GM03348 (cell line): ENCODE measurements around the gene KREMEN1.

ENCODE experiments used
- DNase-seq: peaks from one replicate; pipeline ENCODE4 v3.0.0; 2012; ENCODE audit warnings: low spot score

The KREMEN1 gene

DNA sequence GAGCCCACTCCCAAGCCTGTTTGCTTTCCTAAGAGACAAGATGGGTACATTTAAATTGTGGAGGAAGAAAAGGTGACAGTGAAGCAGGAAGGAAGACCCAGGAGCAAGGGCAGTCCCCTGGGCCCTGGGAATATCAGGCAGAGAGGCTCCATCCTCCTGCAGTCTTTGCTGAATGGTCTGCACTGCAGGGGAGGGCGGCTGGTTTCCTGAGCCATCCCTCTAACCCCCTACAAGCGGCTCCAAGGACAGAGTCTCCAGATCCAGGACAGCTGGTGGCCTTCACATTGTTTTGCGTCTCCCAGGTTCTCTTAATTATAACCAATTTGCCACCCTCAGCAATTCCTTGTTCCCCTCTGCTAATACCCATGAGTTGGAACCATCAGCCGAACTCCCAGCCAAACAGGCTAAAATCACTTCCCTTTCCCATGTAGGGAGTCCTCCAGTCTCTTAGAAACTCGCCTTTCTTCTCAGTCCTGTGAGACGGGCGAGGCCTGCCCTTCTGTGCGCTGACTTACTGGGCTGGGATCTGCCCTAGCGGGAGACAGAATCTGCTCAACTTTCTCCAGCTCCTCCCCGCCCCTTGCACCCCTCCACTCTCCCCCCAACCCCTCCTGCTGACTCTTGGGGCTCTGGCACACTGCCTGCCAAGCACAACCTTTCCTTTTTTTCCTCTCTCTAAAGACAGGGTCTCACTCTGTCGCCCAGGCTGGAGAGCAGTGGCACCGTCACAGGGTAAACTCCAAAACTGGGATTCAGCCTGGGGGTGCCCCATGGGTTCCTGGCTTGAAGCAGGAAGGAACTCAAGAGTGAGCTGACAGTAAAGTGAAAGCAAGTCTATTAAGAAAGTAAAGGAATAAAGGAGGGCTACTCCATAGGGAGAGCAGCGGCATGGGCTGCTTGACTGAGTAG lies 79.5 kb downstream of the KREMEN1 start:
- DNase-seq = no peak

DNA sequence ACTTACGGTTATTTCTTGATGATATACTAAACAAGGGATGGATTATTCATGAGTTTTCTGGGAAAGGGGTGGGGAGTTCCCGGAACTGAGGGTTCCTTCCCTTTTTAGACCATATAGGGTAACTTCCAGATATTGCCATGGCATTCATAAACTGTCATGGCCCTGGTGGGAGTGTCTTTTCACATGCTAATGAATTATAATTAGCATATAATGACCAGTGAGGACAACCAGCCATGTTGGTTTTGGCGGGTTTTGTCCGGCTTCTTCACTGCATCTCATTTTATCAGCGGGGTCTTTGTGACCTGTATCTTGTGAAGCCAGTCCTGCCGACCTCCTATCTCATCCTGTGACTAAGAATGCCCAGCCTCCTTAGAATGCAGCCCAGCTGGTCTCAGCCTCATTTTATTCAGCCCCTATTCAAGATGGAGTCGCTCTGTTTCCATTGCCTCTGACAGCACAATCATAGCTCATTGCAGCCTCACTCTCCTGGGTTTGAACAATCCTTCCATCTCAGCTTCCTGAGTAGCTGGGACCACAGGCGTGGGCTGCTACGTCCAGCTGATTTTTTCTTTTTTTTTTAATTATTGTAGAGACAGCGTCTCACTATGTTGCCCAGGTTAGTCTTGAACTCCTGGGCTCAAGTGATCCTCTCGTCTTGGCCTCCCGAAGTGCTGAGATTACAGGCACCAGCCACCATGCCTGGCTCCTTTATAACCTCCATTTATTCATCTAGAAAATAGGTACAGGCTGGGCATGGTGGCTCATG lies 80.3 kb downstream of the KREMEN1 start:
- no peak for DNase-seq

DNA sequence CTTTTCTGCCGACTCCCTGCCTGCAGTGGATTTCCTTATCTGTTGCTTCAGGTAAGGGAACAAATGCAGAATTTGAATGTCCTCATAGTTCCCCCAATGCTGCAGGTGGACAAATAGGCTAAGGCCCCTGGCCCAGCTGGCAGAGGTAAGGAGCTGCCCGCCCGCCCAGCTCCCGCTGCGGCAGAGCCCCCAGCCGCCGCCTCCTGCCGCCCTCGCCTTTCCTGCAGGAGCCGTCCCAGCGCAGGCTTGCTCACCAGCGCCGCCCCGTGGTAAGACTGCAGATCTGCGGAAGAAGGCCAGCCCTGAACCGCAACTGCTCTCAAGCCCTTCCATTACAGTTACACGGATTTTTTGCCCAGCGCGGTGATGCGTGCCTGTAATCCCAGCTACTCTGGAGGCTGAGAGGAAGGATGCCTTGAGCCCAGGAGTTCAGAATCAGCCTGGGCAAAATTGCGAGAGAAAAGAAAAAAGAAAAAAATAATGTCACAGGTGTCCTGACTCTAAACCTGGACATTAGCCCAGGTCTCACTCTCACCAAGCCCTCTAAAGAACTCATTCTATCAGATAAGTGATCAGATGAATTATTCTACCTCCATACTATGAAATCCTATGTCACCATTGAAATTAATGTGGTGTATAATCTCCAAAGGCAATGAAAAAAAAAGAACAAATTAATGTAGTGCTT lies 81.7 kb downstream of the KREMEN1 start:
- DNase-seq = peak; percentile 92

DNA sequence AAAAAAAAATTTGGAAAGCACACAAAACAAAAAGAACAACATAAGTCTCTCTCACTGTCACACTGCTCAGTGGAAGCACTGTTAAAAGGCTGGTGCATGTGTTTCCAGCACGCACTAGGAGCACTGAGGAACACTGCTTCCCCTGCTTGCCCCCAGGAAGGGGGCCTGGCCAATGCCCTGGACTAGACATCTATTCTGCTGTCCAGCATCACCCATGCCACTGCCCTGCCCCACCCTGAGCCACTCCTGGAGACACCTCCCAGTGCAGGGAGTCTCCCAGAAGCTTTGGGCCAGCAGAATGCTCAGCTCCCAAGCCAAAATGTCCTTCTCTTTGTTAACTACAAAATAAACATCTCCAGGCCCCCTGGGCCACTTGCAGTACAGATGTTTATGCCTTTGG lies 83.1 kb downstream of the KREMEN1 start:
- DNase-seq = no peak

DNA sequence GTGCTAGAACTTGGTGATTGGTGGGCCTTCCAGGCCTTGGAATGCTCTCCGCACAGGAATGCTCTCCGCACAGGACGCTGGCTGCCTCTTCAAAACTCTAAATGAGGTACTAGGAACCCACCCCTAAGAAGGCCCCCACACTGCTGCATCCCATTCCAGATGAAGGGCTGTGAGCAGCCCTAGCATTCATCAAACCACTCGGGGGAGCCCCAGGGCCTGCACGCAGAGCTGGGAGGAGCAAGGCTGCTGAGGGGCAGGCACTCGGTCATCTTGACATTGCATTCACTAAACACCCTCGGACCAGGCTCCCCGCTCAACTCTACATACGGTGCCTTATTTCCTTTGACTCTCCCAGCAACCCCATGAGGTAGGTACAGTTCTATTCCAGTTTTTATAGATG lies 83.7 kb downstream of the KREMEN1 start:
- DNase-seq = no peak

DNA sequence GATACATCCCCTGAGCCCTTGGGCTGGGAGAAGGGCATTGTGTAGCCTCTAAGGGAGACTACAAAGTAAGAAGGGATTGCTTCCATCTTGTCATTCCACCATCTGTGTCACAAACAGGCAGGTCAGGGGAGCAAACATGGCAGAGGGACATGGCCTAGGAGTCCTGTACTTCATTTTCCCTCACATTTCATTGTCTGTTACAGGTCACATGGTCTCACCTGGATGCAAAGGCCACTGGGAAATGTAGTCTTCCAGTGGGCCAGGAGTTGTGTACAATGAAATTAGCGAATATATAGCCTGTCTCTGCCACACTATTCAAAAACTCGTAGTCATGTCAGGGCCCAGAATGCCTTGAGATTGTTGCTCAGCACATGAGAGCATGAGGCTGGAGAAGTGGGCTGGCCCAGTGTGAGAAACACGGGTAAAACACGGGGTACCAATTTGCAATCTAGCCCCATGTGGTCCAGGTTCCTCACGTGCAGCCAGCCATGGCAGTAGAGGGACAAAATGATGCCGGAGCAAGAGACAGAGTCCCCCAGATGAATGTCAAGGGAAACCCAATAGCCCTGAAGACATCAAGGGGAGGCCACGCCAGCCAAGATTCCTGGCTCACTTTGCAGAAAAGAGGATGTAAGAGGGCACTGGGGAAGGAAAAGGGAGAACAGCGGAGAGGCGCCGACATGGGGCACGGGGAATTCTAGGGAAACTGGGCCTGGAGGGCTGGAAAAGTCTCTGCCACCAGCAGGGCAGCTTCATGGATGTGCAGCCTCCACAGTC lies 85.1 kb downstream of the KREMEN1 start:
- DNase-seq = no peak

DNA sequence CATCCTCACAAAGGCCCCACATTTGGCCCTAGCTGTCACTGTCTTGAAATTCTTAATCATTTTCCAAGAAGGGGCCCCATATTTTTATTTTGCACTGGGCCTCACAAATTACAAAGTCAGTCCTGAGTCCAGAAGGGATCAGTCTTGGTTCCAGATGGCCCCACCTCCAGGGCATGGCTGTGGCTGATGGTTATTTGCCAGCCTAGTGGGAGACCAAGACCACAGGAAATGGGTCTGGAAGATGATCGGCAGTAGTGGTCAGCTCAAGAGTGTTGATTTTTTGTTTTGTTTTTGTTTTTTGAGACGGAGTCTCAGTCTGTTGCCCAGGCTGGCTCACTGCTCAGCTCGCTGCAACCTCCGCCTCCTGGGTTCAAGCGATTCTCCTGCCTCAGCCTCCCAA lies 85.7 kb downstream of the KREMEN1 start:
- DNase-seq = no peak

DNA sequence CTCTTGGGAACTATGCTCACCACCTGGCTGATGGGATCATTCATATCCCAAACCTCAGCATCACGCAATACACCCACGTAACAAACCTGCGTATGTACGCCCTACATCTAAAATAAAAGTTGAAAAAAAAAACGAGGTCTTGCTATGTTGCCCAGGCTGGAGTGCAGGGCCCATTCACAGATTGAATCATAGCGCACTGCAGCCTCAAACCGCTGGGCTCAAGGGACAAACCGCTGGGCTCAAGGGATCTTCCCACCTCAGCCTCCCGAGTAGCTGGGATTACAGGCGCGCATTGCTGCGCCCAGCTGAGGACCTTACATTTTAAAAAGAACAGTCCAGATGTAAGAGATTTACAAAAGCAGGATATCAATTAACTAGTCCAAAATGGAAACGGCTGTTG lies 91.0 kb downstream of the KREMEN1 start:
- DNase-seq = no peak

DNA sequence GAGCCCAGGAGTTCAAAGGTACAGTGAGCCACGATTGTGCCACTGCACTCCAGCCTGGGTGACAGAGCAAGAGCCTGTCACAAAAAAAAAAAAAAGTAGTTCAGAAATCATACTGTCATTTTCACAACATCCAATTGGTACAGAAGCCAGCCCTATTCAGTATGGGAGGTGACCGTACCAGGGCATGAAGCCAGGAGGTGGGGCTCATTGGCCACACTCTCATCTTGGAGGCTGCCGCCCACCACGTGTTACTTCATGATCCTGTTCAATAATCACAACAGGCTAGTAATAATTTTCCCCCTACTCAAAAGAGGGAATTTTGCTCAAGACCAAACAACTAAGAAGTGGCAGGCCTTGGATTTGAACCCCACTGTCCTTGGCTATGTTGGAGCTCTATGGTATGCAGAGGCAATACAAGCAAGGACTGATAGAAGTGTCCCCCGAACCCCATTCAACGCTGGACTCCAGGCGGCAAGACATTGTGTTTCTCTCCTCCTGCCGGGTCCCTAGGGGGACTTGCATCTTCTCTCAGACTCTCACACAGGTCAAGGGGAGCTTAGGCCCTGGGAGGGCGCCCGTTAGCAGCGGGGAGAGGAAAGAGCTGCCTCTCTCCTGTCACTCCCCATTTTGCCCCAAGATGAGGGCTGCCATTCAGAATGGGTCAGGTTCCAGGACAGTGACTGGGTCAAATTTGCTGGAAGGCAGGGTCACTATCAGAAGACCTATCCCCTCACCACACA lies 92.7 kb downstream of the KREMEN1 start:
- DNase-seq = no peak

DNA sequence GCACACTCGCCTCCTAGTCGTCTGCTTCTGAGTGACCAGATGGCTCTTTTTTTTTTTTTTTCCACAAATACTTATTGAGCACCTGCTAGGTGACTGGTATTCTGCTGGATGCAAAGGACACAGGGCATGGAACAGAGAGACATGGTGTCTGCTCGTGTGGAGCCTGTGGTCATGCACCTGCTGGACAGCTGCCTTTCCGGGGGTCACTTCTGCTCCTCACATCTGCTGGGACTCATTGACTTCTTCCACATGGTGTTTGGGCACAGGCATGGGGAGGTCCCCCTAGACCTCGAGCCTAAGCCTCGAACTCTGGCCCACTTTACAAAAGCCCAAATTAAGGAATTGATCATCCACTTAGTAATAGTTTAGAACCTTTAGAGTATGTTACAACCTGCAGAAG lies 93.3 kb downstream of the KREMEN1 start:
- no peak for DNase-seq

DNA sequence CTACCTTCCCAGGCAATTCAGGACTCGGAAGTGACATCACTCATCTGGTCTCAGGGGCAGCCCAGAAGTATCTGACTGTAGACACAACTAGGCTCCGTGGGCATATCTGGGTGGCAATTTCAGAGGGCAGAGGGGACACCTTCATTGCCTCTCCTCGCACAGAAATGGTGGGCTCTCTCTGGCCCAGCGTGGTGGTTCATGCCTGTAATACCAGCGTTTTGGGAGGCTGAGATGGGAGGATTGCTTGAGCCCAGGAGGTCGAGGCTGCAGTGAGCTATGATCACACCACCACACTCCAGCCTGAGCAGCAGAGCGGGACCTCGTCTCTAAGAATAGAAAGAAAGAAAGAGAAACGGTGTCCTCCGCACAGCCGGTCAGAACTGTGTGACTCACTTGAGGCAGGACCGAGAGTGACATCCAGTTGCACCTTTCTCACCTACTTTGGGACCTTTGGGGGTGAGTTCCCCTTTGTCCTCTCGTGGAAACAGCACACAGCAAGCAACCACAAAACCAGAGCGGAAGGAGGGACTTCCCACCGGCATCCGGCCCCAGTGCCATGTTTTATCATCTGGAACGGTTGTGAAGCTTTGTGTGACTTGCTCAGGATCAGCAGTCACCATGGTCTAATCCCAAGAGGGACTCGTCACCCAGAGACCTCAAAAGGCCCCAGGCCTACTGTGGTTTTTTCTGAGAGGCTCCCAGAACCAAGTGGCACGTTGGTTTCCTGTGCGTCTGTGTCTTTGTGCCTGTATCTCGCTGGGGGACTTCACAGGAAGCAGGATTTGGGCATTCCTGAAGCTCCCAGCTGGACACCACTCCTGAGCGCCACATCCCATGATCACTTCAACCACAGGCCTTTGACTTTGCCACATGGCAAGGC lies 94.4 kb downstream of the KREMEN1 start:
- DNase-seq = no peak

DNA sequence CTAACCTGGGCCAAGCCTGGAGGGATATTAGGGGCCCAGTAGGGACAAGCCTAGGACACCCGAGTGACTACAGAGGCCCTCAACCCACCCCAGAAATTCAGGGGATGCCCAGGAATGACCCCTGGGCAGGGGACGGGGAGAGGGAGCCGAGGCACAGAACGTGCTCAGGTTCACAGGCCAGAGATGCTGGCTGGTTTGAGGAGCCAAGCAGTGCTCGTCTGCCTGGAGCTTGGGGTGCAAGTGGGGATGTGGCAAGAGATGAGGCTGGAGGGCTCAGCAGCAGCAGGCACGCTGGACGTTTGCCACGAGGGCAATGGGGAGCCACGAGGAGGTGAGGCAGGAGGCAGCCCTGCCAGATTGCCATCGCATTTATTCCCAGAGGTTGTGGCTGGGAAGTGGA lies 98.9 kb downstream of the KREMEN1 start:
- no peak for DNase-seq

DNA sequence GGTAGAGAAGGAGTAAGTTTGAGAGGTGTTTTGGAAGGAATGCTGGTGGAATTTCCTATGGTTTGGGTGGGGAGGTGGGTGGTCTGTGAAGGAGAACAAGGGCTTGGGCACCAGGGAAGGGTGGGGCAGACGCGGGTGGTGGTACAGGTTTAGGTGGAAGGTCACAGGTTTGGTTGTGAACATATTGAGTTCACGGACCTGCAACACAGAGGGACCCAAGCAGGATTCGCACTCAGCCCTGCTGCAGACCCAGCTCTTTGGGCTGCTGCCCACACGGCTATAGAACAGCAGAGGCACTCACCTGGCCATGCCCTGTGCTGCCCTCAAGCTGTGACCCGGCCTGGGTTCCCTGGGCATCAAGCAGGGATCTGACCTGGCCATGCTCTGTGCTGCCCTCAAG lies 99.4 kb downstream of the KREMEN1 start:
- DNase-seq = no peak

DNA sequence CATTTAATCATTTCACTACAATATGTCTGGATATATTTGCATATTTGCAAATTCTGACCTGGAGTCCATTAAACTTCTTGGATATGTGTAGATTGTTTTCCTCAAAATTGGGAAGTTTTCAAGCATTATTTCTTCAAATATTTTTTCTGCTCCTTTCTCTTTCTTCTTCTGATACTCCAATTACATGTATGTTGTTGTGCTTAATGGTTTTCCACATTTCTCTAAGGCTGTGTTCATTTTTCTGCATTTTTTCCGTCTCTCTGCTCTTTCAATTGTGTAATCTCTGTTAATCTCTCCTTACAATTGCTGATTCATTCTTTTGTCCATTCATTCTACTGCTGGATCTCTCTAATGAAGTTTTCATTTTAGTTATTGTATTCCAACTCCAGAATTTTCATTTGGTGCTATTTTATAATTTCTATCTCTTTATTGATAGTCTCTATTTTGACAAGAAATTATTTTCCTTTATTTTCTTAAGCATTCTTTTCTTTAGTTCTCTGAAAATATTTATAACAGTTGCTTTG lies 102.5 kb downstream of the KREMEN1 start:
- DNase-seq = no peak

DNA sequence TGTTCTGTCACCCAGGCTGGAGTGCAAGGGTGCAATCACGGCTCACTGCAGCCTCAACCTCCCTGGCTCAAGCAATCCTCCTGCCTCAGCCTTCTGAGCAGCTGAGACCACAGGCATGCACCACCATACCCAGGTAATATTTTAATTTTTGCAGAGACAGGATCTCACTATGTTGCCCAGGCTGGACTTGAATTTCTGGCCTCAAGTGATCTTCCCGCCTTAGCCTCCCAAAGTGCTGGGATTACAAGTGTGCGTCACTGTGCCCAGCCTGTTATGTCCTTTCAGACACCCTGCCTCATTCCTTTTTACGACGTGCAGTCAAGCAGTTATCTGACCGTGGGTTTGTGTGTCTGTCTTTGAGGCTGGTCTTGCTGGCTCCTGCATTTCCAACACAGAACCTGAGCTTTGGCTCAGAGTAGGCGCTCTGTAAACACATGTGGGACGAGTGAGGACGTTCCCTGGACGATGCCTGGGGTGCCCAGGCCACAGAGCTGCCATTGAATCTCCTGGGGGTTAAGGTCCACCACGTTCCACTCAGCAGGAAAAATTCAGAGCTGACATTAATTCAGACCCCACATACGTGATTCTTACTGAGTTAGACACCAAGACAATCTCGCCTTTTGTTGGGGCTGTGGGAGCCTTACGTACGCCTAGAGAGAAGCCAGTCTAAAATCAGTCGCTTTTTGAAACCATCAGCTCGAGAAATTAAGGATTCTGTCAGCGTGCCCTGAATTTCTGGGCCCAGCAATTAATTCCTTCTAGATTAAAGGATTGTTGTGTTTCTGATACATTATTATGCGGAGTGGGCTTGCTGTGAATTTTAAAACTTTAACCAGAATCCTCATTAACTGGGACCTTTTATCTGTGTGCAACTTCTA lies 111.4 kb downstream of the KREMEN1 start:
- DNase-seq = no peak

DNA sequence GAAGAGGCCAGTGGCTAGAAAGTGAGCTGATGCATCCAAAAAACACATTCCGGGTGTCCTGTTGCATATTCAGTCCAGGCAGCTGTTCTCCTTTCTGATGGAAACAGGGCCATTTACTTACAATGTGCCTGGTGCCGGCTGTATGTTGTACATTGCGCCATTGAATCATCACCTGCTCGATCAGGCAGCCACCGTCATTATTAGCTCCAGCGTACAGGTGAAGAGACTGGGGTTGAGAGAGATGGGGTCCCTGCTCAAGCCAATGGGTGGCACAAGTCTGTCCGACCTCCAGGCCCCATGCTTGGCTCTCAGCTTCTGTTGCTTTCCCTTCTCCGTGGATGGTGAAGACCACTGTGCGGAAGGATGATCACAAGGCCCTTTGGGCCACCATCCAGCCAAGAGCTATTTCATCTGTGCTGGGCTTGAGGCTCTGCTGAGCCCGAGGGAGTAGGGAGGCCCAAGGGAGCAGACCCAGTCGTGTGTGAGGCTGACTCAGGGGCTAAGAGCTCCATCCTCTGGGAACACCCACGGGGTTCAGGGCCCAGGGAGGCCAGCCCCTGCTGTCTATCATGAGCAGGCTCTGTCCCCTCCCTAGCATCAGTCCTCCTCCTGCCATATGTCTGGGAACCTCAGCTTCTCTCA lies 112.1 kb downstream of the KREMEN1 start:
- DNase-seq = no peak

DNA sequence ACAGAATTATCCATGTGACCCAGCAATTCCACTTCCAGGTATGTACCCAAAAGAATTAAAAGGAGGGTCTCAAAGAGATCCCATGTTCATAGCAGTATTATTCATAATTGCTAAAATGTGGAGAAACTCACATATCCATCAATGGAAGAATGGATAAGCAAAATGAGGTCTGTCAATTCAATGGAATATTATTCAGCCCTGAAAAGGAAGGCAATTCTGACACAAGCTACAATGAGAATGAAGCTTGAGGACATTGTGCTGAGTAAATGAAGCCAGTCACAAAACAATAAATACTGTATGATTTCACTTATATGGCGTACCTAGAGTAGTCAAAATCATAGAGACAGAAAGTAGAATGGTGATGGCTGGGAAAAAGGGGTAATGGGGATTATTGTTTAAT lies 113.5 kb downstream of the KREMEN1 start:
- no peak for DNase-seq

DNA sequence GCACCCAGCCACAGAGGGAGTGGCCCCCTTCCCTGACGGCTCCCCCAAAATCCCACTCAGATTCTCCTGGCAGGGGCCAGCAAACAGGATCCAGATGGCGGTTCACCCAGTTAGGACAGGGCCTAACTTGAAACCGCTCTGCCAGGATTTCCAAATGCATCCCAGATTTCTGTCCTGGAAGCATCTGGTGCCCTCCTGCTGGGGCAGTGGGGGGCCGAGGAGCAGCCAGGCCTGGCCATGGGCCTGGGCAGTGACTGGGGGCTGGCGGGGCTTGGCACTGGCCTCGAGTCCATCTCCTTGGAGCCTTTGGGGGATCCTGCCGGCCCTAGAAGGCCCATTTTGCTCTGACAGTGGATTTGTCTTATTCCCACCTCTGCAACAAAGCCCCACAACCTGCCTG lies 115.0 kb downstream of the KREMEN1 start:
- DNase-seq = no peak

DNA sequence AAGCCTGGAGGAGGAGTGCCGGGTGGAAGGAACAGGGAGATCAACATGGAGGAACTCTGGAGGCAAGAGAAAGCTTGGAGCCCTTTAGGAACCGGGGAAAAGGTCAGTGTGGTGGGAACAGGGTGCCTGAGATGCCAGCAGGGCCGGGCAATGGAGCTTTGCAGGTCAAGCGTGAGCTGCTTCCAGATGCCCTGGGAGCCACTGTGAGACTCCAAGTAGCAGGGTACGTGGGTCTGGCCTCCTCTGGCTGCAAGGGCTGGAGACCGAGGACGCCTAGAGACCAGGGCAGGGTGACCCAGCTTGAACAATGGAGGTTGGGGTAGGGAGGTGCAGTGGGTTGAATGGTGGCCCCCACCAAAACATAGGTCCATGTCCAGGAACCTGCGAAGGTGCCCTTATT lies 117.2 kb downstream of the KREMEN1 start:
- no peak for DNase-seq
